Measurements from ENCODE around the gene MRPS2.

DNA sequence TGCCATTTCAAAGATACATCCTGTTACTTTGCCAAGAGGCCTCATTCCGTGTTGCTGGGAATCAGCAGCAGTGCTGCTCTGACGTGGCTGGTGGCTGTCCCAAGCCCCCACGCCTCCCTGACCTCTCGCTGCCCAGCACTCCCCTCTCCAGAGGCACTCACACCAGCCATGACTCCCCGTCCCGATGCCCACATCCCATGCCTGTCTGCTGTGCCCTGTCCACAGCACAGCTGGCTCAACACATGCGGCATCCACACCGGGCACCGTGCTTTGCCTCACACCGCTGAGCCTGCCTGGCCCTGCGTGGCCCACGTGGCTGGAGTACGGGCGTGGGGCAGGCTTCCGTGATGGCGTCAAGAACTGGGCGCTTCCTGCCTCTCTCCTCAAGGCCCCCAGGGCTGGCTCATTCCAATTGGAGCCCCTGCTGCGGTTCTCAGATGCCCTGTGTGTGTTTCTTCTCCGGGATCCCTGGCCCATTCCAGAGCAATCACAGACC, 12.9 kb downstream of the MRPS2 start:
- TF ChIP-seq, protein P1, sequence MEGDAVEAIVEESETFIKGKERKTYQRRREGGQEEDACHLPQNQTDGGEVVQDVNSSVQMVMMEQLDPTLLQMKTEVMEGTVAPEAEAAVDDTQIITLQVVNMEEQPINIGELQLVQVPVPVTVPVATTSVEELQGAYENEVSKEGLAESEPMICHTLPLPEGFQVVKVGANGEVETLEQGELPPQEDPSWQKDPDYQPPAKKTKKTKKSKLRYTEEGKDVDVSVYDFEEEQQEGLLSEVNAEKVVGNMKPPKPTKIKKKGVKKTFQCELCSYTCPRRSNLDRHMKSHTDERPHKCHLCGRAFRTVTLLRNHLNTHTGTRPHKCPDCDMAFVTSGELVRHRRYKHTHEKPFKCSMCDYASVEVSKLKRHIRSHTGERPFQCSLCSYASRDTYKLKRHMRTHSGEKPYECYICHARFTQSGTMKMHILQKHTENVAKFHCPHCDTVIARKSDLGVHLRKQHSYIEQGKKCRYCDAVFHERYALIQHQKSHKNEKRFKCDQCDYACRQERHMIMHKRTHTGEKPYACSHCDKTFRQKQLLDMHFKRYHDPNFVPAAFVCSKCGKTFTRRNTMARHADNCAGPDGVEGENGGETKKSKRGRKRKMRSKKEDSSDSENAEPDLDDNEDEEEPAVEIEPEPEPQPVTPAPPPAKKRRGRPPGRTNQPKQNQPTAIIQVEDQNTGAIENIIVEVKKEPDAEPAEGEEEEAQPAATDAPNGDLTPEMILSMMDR (IDR thresholded peaks at IDR 0.05), result no peak
- no peak for TF ChIP-seq EP300 (IDR thresholded peaks at IDR 0.05; ENCODE audit: low read depth)
- no peak for TF ChIP-seq POLR2A (IDR thresholded peaks at IDR 0.05)
- TF ChIP-seq POLR2AphosphoS5 (IDR thresholded peaks at IDR 0.05), result no peak
